Cardiac muscle cell (in vitro differentiated cells and primary cell): ENCODE measurements around the gene VTI1A. TPM values are rescaled to one million over a fixed set of nuclear protein-coding genes. Genes with fewer than 3 reads are reported as not detected.

ENCODE experiments used
- DNase-seq, 2 donors: peaks; one replicate each; pipeline versions ENCODE4 v3.0.0 to v3.0.0-alpha.2; 2010 to 2017; ENCODE audit warnings: low read depth in 1 of 2, low spot score in 1 of 2
- H3K27ac ChIP-seq: fragments of 200-600 bp; sonication (generic); 2 replicates; pipeline ENCODE4 v1.5.1; 2016
- H3K27me3 ChIP-seq: fragments of 200-600 bp; sonication (generic); 2 replicates; pipeline ENCODE4 v1.6.0; 2016; ENCODE audit warnings: control low read depth
- H3K36me3 ChIP-seq: fragments of 200-600 bp; sonication (generic); 2 replicates; pipeline ENCODE4 v1.5.1; 2016; ENCODE audit warnings: control low read depth
- H3K4me1 ChIP-seq: fragments of 200-600 bp; sonication (generic); 2 replicates; pipeline ENCODE4 v1.8.1; 2017; ENCODE audit warnings: low read depth, mild to moderate bottlenecking, mixed run types
- H3K4me3 ChIP-seq: fragments of 200-600 bp; sonication (generic); 2 replicates; pipeline ENCODE4 v1.5.1; 2016; ENCODE audit warnings: mild to moderate bottlenecking
- H3K9me3 ChIP-seq: fragments of 200-600 bp; sonication (generic); 2 replicates; pipeline ENCODE4 v1.5.1; 2017; ENCODE audit warnings: low read depth, mild to moderate bottlenecking, control low read depth
- polyA plus RNA-seq: library from polyadenylated mRNA; unstranded; fragments of >200 nt; fragmentation: Nextera tagmentation; extraction: Ambion mirVana; gene quantifications from 2 replicates; pipeline ENCODE4 v1.2.1, GENCODE V29; 2016
- total RNA-seq: library from RNA; depleted of rRNA; stranded (reverse); fragments of >200 nt; gene quantifications from 2 replicates; pipeline ENCODE4 v1.2.3, GENCODE V29; 2016
- TF ChIP-seq, protein P1 (sequence below): IDR thresholded peaks from 2 replicates; pipeline ENCODE4 v1.5.1; 2012; ENCODE audit warnings: low read depth, mild to moderate bottlenecking, low read length

Gene VTI1A
- total and polyA plus RNA-seq, 2 experiments from 2014 or later, result 19.3 to 33.1 TPM

DNA sequence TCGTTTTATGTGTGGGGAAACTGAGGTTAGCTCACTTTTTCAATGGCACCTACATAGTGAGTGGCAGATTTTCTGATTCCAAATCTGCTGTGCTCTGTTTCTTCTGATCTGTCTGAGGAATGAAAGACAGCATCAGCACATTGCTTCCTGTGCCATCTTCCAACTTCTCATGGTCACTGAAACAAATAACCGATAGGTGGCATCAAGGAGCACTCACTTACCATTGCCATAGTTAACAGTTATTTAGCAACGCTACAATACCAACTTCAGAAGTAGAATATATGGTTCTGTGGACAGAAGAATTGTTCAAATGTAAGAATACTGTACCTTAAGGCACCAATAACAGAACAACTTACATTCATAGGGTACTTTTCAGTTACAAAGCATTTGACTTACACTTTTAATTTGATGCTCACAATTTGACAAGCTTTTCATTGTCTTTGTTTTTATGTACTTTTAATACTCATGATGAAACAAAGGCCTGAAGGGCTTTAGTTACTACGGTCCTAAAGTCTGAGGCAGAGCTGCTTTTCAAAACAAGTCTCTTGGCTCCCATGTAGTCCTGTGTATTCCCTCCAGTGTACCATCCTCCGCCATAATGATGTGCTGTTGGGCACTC lies 274.2 kb downstream of the VTI1A start:
- Histone ChIP-seq H3K27ac (no peak overlapping the region), H3K4me1 (peaks cover 16% of the 10 kb centered on the region), H3K36me3 (no peaks in the 10 kb centered on the region), H3K9me3 (no peaks in the 10 kb centered on the region), H3K4me3 (no peak overlapping the region), H3K27me3 (no peaks in the 10 kb centered on the region)
- TF ChIP-seq, protein P1, sequence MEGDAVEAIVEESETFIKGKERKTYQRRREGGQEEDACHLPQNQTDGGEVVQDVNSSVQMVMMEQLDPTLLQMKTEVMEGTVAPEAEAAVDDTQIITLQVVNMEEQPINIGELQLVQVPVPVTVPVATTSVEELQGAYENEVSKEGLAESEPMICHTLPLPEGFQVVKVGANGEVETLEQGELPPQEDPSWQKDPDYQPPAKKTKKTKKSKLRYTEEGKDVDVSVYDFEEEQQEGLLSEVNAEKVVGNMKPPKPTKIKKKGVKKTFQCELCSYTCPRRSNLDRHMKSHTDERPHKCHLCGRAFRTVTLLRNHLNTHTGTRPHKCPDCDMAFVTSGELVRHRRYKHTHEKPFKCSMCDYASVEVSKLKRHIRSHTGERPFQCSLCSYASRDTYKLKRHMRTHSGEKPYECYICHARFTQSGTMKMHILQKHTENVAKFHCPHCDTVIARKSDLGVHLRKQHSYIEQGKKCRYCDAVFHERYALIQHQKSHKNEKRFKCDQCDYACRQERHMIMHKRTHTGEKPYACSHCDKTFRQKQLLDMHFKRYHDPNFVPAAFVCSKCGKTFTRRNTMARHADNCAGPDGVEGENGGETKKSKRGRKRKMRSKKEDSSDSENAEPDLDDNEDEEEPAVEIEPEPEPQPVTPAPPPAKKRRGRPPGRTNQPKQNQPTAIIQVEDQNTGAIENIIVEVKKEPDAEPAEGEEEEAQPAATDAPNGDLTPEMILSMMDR, result peak; percentile 72
- DNase-seq, result peak; percentile 46 to 69

DNA sequence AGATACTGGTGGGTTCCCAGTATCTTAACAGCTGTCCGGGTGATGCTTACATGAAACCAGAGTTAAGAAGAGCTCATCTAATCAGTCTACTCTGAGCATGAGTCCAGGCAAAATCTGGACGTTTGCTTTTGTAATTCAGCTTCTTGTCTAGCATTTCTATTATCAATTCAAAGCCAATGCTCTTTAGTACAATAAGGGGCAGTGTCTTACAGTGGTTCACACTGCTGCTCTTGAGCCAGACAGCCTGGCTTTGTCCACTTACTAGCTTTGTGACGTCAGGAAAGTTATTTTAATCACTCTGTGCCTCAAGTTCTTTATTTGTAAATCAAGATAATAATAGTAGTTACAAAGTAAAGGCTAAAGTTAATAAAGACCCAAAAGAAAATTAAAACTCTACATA lies 275.7 kb downstream of the VTI1A start:
- no peaks in the 10 kb centered on the region for H3K27me3 ChIP-seq
- DNase-seq, result peak in 1 of 2 donors; percentile 10
- TF ChIP-seq, protein P1, result no peak
- no peaks in the 10 kb centered on the region for H3K9me3 ChIP-seq
- H3K27ac ChIP-seq, result no peak overlapping the region
- no peak overlapping the region for H3K4me3 ChIP-seq
- peaks cover 16% of the 10 kb centered on the region for H3K4me1 ChIP-seq
- H3K36me3 ChIP-seq, result no peaks in the 10 kb centered on the region

DNA sequence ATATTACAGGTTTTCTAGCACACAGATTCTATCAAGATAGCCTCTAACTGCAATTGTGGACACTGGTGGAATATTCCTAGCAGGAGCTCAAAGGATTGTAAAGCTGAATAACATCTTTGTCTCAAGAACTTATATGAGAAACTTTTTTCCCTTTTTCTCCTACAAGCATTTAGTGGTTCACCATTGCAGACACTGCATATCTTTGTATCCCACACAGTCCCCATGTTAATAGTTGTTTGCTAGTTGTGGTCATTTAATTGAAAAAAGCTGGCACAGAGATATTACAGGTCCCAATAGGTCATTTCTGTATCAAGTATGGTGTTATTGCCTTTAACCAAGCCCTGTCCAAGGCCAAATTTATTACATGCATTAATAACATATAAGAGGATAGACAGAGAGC lies 276.9 kb downstream of the VTI1A start:
- DNase-seq, result no peak
- H3K9me3 ChIP-seq, result no peaks in the 10 kb centered on the region
- no peak overlapping the region for H3K4me3 ChIP-seq
- TF ChIP-seq, protein P1, result no peak
- H3K36me3 ChIP-seq, result no peaks in the 10 kb centered on the region
- no peak overlapping the region for H3K27ac ChIP-seq
- no peaks in the 10 kb centered on the region for H3K27me3 ChIP-seq
- H3K4me1 ChIP-seq, result peaks cover 16% of the 10 kb centered on the region

DNA sequence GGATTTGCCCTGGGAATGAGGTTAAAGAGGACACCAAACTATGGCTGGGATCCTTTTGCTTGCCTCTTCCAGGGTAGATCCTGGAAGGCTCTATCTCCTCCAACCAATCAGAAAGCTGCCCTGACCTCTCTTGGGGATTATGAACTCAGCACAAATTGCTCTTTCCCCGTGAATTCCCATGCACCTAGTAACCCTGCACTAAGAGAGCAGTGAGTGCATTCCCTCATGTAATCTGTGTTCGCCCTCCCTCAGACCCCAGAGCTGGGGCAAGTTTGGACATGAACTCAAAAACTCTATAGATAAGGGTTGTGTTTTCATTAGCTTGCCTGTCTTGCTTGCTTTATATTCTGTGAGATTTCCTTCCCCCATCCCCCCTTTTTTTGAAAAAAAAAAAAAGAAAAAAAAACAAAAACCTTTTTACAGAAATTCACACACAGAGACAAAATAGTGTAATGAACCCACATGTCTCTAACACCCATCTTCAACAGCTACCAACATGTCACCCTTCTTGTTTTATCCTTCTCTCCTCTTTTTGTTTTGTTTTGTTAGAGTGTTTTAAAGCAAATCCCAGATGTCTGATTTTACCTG lies 277.5 kb downstream of the VTI1A start:
- Histone ChIP-seq H3K4me1 (peaks cover 16% of the 10 kb centered on the region), H3K4me3 (no peak overlapping the region), H3K9me3 (no peaks in the 10 kb centered on the region), H3K36me3 (no peaks in the 10 kb centered on the region), H3K27me3 (no peaks in the 10 kb centered on the region), H3K27ac (no peak overlapping the region)
- DNase-seq, result peak; percentile 13 to 28
- TF ChIP-seq, protein P1, result no peak

DNA sequence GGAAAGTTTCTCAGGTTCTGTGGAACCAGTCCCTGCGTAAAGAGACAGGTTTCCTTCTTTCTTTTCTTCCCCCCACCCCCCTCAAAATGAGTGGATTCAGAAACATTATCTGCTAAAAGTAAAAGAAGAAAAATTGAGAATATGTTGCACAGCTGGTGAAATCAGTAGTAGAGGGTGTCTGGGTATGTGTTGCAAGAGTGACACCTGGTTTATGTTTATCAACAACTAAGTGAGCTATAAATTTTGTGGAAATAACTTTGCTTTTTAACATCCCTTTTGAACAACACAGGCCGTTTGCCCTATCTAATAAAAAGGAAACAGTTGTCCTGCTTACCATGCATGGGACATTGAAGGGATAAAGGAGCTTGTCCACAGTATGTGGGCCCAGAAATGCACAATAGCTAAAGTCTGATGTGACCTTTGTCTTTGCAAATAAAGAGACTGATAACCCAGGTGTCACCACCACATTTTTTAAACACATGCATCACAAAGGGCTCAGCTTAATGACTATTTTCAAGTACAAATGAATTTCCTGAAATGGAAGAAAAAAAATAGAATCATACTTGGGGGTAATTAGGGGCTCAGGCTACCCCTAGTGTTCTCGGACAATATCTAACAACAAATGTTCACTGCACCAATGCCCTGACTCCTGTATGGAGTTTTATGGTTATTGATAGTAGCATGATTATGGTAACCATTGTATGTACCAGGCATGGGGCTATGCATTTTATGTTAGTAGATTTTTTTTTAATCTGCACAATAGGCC lies 281.3 kb downstream of the VTI1A start:
- peaks cover 14% of the 10 kb centered on the region for H3K4me1 ChIP-seq
- DNase-seq, result no peak
- H3K4me3 ChIP-seq, result no peak overlapping the region
- no peaks in the 10 kb centered on the region for H3K27me3 ChIP-seq
- H3K36me3 ChIP-seq, result no peaks in the 10 kb centered on the region
- TF ChIP-seq, protein P1, result no peak
- H3K27ac ChIP-seq, result no peak overlapping the region
- no peaks in the 10 kb centered on the region for H3K9me3 ChIP-seq
